Measurements from ENCODE around the gene FDXR.

Gene FDXR

DNA sequence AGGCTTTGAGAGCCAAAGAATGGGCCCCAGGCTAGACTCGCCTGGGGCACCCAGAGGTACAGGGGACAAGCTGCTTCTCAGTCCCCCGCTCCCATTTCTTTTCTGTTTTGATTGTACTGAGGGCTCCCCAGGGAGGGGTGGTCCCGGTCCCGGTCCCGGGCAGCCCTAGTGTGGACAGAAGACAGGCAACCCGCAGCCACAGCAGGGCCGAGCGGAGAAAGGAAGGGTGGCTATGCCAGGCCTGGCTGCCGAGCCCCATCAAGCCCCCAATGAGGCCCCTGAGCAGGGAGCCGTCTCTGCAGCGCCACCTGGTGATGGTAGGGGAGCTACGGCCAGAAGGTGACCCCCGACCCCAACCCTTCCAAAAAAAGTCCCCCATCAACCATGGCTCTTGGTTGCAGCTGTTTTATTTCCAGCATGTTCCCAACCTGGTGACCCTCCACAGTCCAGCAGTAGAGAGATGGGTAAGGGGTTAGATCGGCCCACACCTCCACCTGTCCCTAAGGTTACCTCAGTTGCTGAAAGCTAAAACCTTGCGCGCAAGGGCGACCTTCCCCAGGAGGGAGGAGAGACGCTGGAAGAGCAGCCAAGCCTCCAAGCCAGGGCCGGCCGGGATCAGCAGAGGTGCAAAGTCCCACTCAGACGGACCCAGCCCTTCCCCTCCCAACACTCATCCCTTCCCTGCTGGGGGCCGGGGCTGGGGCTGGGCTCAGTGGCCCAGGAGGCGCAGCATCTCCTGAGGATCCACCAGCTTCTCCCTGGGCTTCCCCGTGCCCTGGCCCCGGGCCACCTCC, 10.5 kb downstream of the FDXR start:
- in situ Hi-C loops (cut with HindIII; ENCODE audit: low pct_ligation_motif_present, low pct_unique_long_range_greater_than_20kb, low sequenced_read_pairs): no loop called here
- DNase-seq: peak; percentile 59

- no peak for DNase-seq
- in situ Hi-C loops (cut with HindIII; ENCODE audit: low pct_ligation_motif_present, low pct_unique_long_range_greater_than_20kb, low sequenced_read_pairs): no loop called here
These were observed 11.1 kb downstream of the FDXR start for GRCh38 chr17:74861662-74862107.

DNA sequence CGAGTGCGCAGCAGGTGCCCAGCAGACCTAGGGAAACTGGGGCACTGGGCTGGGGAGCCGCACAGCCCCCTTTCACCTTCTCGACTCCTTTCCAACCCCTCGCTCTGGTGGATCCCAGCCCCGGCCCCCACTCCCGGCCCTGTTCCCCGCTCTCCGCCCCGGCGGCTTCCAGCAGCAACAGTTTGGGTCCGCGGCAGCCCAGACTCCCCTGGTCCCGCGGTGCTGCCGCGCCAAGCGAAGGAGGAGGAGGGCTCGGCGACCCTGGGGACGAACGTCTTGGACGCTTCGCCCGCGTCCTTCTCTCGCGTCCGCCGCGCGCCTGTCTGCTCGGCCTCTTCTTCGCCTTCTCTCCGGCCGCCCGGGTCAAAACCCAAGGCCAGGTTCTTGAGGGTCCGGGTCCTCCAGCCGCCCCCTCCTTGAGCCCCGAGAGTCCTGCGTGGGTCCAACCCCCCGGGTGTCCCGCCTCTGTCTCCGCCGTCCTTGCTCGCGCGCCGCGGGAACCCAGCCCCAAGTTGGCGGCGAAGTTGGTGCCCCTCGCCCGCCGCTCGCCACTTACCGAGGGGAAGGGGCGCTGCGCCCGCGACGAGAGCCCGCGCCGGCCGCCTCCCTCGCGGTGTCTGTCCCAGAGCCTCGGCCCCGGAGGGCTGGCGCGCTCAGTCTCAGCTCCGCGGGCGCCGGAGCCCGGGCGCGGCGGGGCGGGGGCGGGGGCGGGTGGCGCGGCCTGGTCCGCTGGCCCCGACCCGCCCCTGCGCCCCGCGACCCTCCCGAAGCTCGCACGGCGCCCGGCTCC, 11.7 kb downstream of the FDXR start:
- in situ Hi-C loops (cut with HindIII; ENCODE audit: low pct_ligation_motif_present, low pct_unique_long_range_greater_than_20kb, low sequenced_read_pairs): no loop called here
- no peak for DNase-seq

DNA sequence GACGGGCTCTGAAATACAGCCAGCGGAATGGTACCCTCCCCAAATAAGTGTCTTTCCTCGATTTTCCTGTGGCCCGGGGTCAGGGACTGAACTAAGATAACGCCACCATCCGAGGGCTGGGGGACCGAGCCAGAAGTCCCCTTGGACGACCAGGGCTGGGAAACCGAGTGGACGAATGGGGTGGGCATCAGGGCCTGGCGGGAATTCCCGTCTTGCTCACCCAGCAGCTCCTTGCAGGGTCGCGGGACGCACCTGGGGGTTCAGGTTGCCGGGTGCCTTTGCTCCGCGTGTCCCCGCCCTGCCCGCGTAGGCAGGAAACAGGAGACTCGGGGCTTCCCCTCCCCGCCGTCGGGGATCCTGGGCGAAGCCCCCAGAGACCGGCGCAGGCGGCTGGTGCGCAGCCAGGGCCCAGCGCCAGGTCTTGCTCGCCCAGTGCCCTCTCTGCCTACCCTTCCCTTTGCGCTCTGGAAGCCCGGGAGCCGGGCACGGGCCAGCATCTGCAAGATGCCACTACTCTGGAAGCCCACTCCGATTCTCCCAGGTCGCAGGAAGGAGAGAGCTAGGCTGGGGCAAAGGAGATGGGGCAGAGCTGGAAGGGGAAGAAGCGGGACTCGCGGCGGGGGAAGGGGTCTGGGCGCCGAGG, 12.4 kb downstream of the FDXR start:
- in situ Hi-C loops (cut with HindIII; ENCODE audit: low pct_ligation_motif_present, low pct_unique_long_range_greater_than_20kb, low sequenced_read_pairs): no loop called here
- no peak for DNase-seq

- no peak for DNase-seq
- in situ Hi-C loops (cut with HindIII; ENCODE audit: low pct_ligation_motif_present, low pct_unique_long_range_greater_than_20kb, low sequenced_read_pairs): no loop called here
These were observed 13.2 kb downstream of the FDXR start, which contains the start of gene GRIN2C for GRCh38 chr17:74859459-74860228. TSS of gene GRIN2C (minus strand) at chr17:74859885. CDS start at chr17:74855092, 4,793 bp downstream.

DNA sequence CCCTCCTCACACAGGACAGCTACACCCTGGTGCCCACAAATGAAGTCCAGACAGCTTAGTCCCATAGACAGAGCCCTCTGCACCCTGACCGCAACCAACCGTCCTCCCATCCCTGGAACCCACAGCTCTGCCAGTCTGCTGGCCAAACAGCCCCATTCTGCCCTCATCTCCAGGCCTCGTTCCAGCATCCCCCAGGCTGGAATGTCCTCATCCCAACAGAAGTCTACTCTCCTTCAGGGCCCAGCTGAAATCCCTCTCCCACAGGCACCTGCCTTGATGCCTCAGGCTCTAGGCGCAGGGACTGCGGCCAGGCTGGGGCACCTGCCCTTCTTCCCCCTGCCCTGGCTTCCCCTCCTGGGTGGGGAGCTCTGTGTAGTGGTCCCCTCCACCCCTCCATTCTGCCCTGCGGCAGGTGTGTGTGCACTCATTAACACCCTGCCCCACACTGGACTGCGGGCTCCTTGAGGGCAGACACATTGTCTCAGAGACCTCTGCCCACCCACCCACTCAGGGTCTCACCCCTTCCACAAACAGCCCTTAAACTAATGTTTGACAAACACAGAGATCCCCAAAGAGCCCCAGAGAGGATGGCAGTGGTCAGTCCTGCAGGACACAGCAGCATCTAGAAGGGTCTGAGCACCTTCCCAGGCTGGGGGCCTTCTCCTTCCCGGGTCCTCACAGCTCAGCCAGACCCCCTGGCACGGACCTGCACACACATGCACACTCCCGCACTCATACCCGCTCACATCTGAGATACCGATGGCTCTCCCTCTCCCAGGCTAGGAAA, 13.9 kb downstream of the FDXR start:
- in situ Hi-C loops (cut with HindIII; ENCODE audit: low pct_ligation_motif_present, low pct_unique_long_range_greater_than_20kb, low sequenced_read_pairs): no loop called here
- no peak for DNase-seq

DNA sequence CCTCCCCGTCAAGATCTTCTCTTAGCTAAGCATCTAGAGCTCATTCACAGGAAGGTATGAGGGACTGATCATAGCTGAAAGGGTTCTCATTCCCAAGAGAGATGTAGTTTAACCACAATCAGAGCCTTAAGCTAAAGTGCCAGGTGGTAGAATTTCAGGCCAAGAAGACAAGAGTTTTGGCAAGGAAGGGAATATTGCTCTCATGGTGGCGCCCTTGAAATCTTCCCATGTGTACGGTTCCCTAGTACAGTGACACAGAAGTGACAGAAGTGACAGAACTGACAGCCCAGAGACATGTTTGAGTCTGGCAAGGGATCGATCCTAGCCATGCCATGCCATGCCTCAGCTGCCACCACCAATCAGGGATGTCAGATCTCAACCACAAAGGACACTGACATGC, 15.6 kb downstream of the FDXR start:
- no peak for DNase-seq
- in situ Hi-C loops (cut with HindIII; ENCODE audit: low pct_ligation_motif_present, low pct_unique_long_range_greater_than_20kb, low sequenced_read_pairs): no loop called here

- in situ Hi-C loops (cut with HindIII; ENCODE audit: low pct_ligation_motif_present, low pct_unique_long_range_greater_than_20kb, low sequenced_read_pairs): no loop called here
- no peak for DNase-seq
These were observed 16.7 kb downstream of the FDXR start for GRCh38 chr17:74856112-74856511.

DNA sequence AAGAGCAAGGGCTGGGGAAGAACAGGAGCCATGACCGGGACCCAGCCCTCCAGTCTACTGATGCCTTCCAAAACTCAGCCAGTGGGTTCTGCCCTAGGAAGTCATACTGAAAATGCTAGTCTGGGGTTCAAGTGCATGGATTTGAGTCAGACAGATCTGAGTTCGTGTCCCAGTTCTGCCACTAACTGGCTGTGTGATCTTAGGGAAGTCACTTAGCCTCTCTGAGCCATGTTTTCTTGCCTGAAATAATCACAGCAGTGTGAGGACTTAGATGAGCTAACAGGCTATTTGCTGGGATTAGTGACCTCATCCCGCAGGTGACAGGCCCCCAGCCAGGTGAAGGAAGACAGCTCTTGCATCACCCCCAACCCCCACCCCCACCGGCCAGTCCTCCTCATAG, 17.5 kb downstream of the FDXR start:
- in situ Hi-C loops (cut with HindIII; ENCODE audit: low pct_ligation_motif_present, low pct_unique_long_range_greater_than_20kb, low sequenced_read_pairs): no loop called here
- DNase-seq: no peak

DNA sequence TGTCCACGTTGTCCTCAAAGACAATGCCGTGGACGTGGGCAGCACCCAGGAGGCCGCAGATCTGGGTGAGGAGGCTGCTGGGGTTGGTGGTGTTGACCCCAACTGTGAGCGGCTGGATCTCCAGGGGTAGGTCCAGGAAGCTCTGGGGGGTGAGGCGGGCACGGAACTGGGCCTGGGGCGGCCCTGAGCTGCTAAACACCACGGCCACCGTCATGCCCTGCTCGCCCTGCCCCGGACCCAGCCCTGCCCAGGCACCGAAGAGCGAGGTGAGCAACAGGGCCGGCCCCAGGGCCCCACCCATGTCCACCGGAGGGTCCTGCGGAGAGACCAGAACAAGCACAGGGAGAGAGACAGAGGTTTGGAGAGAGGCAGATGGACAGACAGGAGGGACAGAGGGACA, 18.0 kb downstream of the FDXR start:
- in situ Hi-C loops (cut with HindIII; ENCODE audit: low pct_ligation_motif_present, low pct_unique_long_range_greater_than_20kb, low sequenced_read_pairs): no loop called here
- DNase-seq: no peak

GRCh38 chr17:74853669-74854068, 19.1 kb downstream of the FDXR start:
- no peak for DNase-seq
- in situ Hi-C loops (cut with HindIII; ENCODE audit: low pct_ligation_motif_present, low pct_unique_long_range_greater_than_20kb, low sequenced_read_pairs): no loop called here

DNA sequence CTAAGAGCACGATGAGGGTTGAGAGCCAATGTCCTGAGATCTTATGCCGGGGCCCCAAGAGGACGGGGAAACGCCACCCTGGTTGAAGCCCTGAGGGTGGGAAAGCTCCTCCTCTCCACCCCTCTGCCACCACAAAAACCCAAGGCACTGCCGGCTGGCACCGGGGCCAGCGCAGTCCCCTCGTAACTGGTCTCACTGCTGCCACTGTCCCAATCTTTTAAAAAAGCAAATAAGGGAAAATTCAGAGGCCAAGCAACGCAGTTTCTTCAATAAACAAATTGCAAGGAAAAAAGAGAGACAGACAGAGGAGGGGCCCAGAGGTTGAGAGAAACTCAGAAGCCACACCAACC, 19.8 kb downstream of the FDXR start:
- in situ Hi-C loops (cut with HindIII; ENCODE audit: low pct_ligation_motif_present, low pct_unique_long_range_greater_than_20kb, low sequenced_read_pairs): no loop called here

DNA sequence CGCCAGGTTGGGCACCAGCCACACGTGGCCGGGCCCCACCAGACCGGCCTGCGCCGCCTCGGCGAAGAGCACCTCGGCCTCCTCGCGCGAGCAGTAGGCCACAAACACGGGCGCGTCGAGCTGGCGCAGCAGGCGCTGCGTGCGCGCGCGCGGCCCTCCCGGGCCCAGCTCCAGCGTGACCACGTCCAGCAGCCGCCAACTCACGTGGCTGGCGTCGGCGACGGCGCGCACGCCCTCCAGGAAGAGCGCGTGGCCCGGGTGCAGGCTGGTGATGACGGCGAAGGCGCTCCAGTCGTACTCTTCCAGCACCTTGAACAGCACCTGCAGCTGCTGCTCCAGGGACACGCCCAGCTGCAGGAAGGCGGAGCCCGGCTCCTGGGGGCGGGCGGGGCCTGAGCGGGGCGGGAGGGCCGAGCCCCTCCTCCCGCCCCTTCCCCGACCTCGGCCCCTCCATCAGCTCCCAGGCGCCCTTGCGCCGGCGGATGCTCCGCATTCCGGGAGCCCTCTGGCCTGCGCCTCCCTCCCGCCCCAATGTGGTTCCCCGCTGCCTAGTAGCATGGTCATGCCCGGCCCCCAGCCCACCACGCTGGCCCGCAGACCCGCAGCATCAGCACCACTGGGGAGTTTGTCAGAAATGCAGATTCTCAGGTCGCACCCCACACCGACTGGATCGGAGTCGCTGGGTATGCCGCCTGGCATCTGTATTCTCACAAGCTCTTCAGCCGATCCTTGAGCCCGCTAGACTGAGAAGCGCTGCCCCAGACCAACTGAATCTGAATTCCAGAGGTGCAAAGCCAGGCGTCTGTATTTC, 20.4 kb downstream of the FDXR start:
- in situ Hi-C loops (cut with HindIII; ENCODE audit: low pct_ligation_motif_present, low pct_unique_long_range_greater_than_20kb, low sequenced_read_pairs): no loop called here
- DNase-seq: no peak

More for the DNA sequence above, 19.8 kb downstream of the FDXR start:
- DNase-seq: no peak

- in situ Hi-C loops (cut with HindIII; ENCODE audit: low pct_ligation_motif_present, low pct_unique_long_range_greater_than_20kb, low sequenced_read_pairs): no loop called here
- DNase-seq: no peak
These were observed 21.1 kb downstream of the FDXR start for GRCh38 chr17:74851612-74852236.

- in situ Hi-C loops (cut with HindIII; ENCODE audit: low pct_ligation_motif_present, low pct_unique_long_range_greater_than_20kb, low sequenced_read_pairs): no loop called here
- no peak for DNase-seq
These were observed 21.9 kb downstream of the FDXR start for GRCh38 chr17:74850914-74851313.

DNA sequence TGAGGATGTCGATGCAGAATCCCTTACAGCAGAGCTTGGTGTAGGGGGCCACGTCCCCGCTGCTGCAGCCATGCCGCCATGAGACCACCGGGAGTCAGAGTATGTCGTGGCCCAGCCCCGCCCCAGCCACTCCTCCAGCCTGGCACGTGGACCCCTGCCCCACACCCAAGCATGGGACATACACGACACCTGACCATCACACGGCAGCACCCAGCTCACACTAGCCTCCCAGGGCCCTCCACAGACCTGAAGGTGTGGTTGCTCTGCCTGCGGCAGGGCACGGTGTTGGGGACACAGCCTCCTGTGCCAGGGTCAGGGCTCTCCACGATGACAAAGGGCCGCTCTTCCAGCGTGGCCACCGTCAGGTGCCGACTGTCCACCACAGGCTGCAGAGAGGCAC, 22.5 kb downstream of the FDXR start:
- in situ Hi-C loops (cut with HindIII; ENCODE audit: low pct_ligation_motif_present, low pct_unique_long_range_greater_than_20kb, low sequenced_read_pairs): no loop called here
- DNase-seq: no peak

All from ACHN (cell line).